ENCODE measurements around the gene ADCY5.

Gene ADCY5

DNA sequence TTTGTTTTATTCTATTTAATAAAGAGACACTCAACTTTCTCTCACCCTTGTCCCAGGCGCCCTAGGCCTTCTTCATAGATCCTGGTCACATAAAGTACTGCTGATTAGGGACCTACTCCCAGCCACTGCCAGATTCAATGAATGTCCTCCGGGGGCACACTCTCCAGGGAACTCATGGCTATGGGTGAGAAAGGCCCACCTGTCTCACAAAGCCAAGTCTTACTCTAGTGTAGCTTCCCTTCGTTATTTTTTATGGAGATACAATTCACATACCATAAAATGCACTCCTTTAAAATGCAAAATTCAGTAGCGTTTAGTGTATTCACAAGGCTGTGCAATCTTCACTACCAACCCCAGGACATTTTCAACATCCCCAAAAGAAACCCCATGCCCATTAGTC lies 87.8 kb downstream of the ADCY5 start:
- DNase-seq: no peak

- peak; percentile 60 for DNase-seq
These were observed 91.6 kb downstream of the ADCY5 start for GRCh38 chr3:123357275-123357674.

DNA sequence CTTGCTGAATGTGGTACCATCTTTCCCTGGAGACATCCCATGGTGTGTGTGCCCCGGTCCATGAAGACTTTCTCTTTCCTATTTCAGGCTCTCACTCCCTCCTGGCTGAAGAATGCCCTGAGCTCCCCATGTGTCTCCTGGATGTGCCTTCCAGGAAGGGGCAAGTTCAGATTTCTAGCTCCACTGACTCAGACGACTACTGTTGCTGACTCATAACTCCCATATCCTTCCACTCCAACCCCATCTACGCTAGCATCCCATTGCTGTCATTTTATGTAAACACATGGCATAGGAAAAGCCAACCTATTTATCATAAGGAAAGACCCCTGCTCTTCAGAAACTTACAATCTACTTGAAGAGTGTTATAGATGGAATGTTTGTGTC lies 95.0 kb downstream of the ADCY5 start:
- no peak for DNase-seq

- DNase-seq: no peak
These were observed 95.6 kb downstream of the ADCY5 start for GRCh38 chr3:123353227-123353849.

DNA sequence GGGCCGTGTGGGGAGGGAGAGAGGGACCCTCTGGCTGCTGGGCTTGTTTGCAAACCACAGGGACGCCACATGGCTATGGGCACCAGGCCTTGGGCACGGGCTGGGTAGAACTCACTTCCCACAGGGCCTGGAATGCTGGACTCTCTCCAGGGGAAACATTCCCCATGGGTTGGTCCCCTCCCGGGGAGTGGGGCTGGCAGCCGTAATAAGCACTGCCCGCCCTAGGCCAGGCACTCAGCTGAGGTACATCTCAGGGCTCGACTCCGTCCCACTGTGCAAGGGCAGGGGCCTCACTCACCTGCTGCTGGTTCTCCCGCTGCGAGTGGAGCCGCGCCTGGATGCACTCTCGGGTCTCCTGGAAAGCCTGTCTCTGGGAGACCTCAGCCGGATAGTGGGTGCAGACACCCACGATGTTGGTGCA lies 96.7 kb downstream of the ADCY5 start:
- DNase-seq: no peak

DNA sequence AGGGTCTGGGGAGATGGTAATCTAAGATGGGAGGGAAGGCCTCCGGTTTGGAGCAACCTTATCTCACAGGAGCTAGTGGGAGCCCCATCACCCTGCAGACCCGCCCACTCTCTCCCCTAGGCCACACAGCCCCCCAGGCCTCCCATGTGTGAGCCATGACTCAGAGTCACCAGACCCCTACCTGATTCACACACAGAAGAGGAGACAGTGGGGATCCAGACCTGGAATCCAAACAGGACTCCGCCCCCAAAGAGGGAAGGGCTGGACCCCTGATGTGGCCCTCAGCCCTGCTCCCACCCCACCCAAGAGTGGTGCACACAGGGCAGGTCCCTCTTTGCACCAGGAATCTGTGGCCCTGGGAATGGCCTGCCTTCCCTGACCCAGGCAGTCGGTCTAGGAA lies 97.4 kb downstream of the ADCY5 start:
- DNase-seq: no peak

GRCh38 chr3:123350971-123351370 lies 97.9 kb downstream of the ADCY5 start:
- DNase-seq: no peak

DNA sequence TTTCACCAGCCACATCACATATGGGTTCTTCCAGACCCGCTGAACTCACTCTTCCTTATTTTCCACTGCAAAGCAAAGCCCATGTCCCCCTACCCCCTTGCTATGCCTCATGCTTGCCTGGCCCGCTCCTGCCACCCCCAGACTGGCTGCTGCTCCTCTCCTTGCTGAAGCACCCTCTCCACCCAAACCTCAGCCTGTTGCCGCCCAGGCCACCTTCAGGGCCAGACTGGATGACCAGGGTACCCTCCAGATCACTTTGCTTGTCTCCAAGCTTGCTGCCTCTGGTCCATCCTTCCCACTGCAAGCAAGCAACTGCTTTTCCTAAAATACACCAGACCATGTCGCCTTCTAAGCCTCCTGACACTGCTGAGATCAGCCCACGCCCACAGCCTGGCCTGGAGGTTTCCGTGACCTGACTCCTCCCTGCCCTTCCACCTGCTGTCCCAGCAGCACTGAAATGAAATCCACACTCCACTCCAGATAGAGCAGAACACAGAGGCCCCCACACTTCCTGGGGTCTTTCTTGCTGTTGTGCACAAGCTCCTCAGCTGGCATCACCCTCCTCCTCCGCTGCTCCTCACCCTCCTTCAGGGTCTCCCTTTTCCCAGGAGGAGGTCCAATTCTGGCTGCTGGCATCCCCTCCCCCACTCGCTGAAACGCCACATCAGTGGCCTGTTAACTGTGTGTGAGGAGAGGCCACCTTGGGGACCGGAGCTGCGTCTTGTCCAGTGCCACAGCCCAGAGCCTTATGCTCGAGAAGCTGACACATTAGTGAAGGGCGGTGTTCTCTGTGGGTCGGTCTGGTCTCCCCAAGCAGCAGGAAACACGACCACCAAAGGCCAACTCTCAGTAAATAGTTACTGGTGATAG lies 99.1 kb downstream of the ADCY5 start:
- DNase-seq: no peak

DNA sequence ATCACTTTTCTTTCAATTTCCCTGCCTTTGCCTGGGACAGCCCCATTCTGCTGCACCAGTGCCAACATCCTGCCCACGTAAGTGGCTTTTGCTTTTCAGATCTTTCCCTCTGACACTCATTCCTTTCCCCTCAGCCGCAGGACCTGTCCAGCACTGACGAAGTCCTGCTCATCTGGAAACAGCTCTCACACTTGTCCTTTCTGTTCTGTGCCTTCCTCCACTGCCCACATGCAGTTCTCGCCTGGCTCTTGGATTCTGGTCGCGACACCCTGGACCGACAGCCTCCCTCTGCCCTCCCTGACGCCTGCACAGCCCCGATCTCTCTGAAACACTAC lies 99.7 kb downstream of the ADCY5 start:
- no peak for DNase-seq

GRCh38 chr3:123348471-123349200 lies 100.3 kb downstream of the ADCY5 start:
- no peak for DNase-seq

- DNase-seq: peak; percentile 57
These were observed 101.1 kb downstream of the ADCY5 start for GRCh38 chr3:123347691-123348264.

DNA sequence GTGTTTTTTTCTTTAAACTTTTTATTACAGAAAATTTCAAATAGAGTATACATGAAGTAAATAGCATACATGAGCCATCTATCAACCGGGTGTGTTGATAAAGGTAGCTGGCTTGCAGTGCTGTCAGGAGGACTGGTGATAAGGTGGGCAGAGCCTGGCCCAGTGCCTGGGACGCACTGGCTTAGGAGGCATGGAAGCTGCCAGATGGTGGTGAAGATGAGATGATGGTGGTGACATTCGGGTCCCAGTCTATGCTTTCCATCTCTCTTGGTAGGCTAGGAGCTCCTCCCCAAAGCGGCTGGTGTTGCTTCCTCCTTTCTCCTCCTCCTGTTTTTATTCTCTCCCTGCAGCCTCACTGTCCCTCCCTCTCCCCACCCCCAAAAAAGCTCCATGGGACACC lies 101.7 kb downstream of the ADCY5 start:
- DNase-seq: peak; percentile 20

DNA sequence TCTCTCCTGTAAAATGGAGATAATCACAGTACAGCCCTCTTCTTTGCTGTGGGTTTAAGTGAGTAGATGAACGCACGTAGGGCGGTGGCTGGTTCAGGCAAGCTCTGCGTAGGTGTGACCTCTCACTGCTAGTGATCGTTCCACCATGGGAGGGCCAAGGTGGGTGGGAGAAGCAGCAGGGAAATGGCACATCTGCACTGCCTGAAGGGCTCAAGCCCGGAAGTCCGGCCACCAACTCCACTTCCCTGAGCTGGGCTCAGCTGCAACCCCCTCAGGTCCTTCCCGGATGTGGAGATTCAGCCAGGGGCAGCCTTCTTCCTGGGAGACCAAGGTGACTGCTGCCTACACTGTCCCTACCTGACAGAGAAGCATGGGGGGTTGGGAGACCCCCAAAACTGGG lies 102.9 kb downstream of the ADCY5 start:
- DNase-seq: no peak

GRCh38 chr3:123344907-123345594 lies 103.8 kb downstream of the ADCY5 start:
- no peak for DNase-seq

GRCh38 chr3:123344175-123344906 lies 104.5 kb downstream of the ADCY5 start:
- no peak for DNase-seq

DNA sequence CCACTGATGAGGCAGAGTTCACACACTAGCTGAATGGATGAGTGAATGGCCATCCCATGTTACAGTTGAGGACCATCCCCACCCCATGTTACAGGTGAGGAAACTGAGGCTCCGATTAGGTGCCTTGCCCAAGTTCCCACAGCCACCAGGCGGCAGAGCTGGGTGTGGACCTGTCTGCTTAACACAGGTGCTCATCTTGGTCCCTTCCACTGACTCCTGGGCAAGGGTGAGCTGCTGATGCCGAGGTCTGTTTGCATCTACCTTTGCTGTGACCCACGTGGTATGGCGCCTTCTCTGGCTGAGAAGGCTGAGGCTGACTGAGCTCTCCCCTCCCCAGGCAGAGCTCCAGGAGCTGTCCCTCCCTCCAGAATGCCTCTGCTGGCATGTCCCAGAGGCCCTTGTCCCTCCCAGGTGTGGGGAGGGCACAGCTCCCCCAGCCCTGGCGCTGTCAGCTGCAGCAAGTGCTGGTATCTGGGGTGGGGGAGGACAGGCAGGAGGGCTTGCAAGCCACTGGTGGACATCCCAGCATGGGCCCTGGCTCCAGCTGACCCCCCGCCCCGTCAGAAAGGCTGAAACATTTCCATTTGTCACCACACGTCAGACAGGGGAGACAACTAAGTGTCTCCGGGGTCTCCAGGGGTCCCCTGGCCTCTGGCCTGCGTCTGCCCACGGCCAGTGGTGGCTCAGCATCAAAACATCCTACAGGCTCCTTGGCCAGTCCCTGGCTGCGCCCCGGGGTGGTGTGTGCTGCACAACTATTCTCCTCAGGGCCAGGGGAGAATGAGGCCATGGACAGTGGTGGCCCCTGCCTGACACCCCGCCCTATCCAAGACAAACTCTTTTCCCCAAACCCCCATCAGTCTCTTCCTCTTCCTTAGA lies 105.4 kb downstream of the ADCY5 start:
- DNase-seq: no peak

- no peak for DNase-seq
These were observed 106.2 kb downstream of the ADCY5 start for GRCh38 chr3:123342631-123343080.

DNA sequence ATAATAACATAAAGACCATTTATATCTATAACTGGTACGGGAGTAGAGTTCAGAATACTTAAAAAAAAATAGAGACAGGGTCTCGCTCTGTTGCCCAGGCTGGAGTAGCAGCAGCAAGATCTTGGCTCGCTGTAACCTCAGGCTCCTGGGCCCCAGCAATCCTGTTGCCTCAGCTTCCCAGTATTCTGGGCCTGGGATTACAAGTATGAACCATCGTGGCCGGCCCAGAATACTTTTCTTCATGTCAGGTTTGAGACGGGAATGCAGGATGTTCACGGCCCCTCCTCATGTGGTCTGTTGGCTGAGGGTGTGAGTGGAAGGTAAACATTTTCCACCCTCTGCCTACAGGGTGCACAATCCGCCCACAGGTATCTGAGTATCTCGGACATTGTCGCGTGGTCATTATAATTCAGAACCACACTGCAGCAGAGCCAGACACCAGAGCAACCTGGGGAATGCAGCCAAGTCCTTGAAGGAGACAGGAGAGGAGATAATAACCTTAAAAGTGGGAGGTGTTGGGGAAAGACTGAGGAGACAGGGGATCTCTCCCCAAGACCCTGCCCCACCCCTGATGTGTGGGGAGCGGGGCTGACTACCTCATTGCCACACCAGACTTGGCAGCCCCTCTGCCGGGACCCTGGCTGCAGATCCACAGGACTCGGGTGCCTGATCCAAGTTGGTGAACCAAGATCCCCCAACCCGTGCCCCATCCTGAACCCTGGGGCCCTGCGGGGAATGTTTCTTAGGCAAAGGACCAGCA lies 106.8 kb downstream of the ADCY5 start:
- DNase-seq: no peak

DNA sequence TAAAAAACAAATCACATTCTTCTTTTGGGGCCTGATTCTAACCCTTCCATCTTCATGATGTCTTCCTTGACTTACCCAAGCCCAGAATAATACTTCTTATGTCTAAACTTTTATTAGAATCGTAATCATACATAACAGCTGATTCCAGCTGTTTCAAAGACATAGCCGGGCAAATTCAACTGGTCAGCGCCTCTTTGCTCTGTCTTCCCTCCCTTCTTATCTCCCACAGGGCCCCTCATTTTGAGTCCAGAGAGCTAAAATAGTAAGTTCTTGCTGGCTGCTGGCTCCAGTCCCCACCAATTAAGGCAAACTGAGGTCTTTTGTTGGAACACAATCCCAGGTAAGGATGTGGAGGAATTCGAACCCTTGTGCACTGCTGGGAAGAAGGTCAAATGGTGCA lies 108.6 kb downstream of the ADCY5 start:
- DNase-seq: no peak

- no peak for DNase-seq
These were observed 109.6 kb downstream of the ADCY5 start for GRCh38 chr3:123339302-123339701.

All from NCI-H2171 (cell line).